ENCODE results near the gene ZNF81. TPM values are rescaled to one million over a fixed set of nuclear protein-coding genes. Genes with fewer than 3 reads are reported as not detected.
"Not testable (repeated sequence)": the region's sequence is repeated elsewhere in the genome, so short reads cannot be mapped to it uniquely, and the experiment has no call there.

The ZNF81 gene
- total RNA-seq, 1 experiment from 2014 or later, result 5.6 TPM

DNA sequence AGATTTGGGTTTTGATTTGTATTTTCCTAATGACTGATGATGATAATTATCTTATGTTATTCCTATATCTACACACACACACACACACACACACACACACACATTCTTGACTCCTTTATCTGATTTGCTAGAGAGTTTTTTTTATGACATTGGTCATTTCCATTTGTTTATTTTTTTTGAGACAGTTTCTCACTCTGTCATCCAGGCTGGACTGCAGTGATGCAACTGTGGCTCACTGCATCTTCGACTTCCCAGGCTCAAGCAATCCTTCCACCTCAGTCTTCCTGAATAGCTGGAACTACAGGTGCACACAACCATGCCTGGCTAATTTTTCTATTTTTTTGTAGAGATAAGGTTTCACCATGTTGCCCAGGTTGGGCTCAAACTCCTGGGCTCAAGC lies 6.7 kb downstream of the ZNF81 start:
- DNase-seq (ENCODE audit: low read depth), result no peak

DNA sequence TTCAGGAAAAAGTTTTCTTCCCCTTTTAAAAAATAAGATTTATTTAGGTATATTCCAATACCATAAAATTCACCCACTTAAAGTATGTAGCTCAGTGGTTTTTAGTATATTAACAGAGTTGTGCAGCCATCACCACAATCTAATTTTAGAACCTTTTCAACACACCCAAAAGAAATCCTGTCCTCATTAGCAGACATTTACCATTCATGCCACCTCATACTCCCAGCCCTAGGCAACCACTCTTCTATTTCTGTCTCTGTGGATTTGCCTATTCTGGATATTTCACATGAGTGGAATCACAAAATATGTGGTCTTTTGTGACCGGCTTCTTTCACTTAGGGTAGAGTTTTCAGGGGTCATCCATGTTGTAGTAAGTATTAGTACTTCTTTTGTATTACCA lies 7.4 kb downstream of the ZNF81 start:
- DNase-seq (ENCODE audit: low read depth), result no peak

DNA sequence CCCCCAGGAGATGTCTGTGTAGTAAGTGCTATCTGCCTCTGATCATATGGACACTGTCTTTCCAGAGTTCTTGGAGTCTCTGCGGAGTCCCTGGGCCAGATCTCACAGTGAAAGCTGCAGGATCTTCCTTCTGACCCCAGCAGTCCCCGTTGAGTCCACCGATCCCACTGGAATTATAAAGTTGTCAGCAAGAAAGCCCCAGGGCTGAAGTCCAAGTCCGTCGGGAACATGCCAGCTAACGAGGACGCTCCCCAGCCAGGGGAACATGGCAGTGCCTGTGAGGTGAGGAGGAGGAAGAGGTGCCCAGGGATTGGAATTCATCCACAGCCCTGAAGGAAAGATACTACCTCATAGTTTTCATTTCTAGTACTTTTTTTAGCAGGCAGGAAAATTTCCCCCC lies 9.3 kb downstream of the ZNF81 start:
- DNase-seq (ENCODE audit: low read depth), result no peak

DNA sequence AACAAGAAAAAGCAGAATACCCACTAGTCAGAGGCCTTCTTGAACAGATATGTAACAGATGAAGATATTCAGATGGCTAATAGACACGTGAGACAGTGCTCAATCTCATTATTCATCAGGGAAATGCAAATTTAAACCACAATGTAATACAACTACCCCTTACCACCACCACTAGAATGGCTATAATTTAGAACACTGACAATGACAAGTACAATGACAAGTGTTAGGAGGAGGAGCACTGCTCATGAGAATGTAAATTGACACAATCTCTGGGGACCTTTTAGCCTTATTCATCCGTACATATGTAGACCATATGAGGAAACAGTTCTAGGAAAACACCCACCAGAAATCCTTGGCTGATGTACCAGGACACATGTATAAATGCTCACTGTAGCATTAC lies 13.1 kb downstream of the ZNF81 start:
- DNase-seq (ENCODE audit: low read depth), result no peak

DNA sequence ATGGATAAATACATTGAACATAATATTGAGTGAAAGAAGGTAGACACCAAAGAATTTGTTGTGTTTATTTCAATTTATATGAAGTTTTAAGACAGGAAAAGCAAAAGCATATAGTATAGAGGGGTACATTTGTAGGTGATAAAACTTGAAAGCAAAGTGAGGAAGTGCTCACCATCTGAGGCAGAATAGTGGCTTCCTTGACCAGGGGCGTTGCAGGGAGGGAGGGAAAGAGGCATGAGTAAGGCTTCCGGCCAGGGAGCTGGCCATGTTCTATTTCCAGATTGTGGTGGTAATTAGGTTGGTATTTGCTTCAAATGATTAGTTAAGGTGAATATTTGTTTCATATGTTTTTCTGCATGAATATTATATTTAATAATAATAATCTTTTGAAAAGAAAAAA lies 13.7 kb downstream of the ZNF81 start:
- DNase-seq (ENCODE audit: low read depth), result not testable (repeated sequence)

DNA sequence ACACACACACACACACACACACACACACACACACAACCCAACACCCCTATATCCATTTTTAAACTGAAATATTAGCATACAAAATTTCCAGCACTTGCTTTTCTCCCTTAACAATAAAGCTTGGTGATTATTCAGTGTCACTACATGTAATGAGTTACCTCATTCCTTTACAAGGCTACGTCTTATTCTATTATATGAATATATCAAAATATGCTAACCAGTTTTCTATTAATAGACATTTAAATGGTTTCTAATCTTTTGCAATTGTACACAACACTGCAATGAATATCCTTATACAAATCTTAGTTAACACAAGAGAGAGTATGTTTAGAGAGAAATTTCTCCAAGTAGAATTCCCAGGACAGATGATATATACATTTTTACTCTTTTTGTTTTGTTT lies 14.2 kb downstream of the ZNF81 start:
- no peak for DNase-seq (ENCODE audit: low read depth)

DNA sequence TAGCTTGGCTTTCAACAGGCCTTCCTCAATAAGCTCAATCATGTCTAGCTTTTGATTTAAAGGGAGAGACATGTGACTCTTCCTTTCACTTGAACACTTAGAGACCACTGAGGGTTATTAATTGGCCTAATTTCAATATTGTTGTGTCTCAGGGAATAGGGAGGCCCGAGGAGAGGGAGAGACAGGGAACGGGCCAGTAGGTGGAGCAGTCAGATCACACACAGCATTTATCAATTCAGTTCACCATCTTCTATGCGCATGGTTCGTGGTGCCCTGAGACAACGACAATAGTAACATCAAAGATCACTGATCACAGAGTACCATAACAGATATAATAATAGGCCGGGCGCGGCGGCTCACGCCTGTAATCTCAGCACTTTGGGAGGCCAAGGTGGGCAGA lies 17.8 kb downstream of the ZNF81 start:
- DNase-seq (ENCODE audit: low read depth), result no peak

DNA sequence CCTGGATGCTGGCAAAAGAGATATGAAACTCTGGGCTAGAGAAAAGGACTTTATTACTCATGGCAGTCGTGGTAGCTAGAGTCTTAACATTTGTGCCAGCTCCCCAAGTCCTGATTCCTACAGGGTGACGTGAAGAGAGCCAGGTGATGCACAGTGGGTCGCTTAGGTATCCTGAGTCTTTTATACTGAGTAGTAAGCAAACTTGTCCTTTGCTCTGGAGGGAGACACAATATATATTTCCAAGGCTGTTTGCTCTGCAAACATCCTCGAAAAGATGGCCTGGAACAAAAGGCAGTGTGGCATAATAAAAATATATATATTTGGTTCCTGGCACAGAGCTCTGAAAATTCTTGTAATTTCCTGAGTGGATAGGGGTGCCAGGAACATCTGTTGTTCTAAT lies 23.0 kb downstream of the ZNF81 start:
- DNase-seq (ENCODE audit: low read depth), result no peak

DNA sequence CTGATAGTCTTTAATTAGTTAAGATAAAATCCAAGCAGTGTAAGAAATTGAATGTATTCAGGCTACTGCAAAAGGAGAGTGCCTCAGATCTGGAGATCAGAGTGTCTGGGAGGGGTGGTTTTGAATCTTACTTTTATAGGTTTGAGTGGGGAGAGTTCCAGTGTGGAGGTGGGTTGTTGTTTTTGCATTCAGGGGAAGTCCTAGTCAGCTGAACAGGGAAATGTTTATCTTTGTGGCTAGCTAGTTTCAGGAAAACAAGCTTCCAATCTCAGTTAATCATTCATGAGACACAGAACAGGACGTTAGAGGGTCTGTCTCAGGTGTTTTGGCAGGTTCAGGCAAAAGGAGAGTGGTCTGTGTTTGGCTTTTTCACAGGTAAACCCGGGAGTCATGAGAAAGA lies 26.0 kb downstream of the ZNF81 start:
- DNase-seq (ENCODE audit: low read depth), result no peak

DNA sequence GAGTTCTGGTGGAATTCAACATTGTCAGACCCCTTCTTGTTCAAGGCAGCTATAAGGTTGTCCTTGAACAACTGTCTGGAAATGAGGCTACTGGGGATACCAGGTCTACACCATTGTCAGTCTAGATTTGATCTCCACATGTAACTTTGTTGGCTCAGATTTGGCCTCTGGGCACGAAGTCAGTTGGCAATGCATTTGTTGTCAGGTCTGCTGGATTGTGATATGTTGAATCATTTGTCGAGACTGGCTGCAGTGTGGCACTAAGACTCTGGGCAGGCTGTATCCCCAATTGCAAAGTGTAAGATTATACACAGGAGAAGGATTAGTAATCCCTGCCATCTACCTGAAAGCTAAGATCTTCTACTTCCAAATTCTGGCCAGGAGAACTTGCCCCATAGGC lies 26.5 kb downstream of the ZNF81 start:
- no peak for DNase-seq (ENCODE audit: low read depth)

DNA sequence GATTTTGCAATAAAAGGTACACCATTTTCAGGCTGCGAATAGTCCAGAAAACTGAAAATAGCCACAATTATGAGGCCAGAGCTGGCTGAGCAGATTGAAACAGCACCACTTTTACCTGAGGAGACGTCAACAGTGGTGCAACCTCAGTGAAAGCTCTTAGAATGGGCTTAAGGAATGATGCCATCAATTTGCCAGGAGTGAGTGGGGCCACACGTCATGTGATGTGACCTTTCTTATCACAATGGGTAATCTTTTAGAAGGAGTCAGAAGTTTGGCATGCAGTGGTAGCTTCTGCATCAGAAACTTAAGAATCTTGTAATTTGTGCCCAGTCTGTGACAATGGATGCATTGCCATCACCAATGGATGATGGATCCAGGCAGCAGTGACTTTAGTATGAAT lies 27.6 kb downstream of the ZNF81 start:
- no peak for DNase-seq (ENCODE audit: low read depth)

DNA sequence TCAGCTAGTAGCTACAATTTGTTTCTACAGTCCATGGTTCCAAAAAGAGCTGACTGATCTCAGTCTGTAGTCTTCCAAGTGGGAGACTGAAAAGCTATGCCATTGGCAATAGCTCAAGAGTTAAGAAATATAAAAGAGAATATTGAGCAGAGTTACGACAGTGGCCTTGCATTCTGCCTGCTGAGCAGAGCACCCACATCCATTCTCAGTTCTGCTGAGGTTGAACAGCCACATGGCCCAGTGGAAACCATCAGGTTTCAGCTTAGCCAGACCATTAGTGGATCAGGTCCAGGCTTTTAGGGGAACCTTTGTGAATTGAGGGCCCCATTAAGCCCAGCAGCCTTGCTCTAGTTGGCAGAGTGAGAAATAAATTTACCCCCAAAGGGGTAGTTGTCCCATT lies 28.1 kb downstream of the ZNF81 start:
- no peak for DNase-seq (ENCODE audit: low read depth)

DNA sequence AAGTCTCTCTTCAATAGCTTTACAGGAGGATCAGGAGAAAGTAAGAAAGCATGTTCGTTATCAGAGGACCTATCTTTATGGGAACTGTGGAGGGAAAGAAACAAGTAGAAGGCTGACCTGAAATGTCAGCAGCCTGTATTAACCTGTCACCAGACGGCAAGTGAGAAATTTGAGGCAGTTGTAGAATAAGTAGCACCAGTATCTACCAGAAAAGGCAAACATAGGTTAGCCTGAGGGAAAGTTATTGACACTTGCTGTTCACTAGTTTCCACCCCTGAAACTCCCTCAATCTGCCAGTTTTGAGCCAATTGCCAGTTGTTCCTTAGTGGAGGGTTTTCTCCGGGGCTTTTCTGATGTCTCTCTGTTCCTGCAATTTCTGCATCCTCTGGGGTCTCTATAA lies 36.4 kb downstream of the ZNF81 start:
- DNase-seq (ENCODE audit: low read depth), result no peak

DNA sequence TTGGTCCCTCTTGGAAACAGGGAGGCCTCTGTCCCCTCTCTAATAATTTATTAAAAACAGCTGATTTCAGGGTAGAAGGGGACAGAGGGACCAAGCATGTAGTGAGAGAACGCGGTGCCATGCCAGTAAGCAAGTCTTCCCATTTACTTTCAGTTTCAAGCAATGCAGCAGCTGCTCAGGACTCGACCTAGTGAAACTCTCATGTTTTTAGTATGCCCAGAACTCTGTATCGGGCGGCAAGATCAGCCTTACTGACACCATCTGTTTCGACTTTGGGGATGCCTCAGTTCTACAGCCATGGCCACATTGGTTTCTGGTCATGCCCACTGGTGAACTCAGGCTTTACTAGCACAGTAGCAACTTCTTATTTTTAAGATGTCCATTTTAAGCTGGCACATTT lies 40.6 kb downstream of the ZNF81 start:
- no peak for DNase-seq (ENCODE audit: low read depth)

DNA sequence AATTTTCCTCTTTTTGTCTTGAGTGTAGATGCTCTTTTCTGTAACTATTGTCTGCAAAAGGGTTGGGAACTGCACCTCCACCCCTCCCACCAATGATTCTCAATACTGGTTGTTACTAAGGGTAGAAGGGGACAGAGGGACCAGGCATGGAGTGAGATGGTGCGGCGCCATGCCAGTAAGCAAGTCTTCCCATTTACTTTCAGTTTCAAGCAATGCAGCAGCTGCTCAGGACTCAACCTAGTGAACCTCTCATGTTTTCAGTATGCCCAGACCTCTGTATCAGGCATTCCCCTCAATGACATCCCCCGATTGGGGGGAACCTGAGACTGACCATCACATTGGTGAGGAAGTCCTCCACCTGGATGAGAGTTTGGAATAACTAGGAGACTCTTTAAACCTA lies 41.5 kb downstream of the ZNF81 start:
- DNase-seq (ENCODE audit: low read depth), result no peak

DNA sequence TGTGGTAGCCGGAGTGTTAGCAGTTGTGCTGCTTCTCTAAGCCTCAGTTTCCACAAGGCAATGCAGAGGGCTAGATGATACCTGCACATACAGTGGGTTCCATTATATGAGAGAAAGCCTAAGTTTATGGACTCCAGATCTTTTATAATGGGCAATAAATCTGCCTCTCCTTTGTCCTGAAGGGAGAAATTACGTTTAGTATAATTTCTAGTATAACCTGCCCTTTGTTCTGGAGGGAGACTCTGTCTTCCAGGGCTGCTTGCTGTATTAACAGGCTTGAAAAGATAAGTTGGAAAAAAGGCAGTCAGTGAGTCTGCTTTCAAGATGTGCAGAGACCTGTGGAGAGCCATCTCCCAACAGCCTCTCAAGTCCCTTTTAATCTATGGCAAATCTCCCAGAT lies 42.8 kb downstream of the ZNF81 start:
- no peak for DNase-seq (ENCODE audit: low read depth)

DNA sequence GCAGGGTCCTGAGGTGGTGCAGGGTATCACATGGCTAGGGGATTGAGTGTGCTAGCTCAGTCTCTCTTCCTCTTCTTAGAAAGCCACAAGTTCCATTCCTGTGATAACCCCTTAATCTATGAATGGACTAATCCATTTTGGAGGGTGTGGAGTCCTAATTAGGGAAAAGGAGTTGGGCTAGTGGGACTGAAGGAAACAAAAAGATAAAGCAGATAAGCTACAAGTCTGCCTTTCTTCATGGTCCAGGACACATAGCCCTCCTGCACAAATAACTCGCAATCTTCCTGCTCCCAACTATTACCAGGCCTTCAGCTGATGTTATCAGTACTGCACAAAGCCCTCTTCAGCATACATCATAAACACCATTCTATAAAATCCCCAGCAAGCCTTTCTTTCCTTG lies 44.2 kb downstream of the ZNF81 start:
- no peak for DNase-seq (ENCODE audit: low read depth)

DNA sequence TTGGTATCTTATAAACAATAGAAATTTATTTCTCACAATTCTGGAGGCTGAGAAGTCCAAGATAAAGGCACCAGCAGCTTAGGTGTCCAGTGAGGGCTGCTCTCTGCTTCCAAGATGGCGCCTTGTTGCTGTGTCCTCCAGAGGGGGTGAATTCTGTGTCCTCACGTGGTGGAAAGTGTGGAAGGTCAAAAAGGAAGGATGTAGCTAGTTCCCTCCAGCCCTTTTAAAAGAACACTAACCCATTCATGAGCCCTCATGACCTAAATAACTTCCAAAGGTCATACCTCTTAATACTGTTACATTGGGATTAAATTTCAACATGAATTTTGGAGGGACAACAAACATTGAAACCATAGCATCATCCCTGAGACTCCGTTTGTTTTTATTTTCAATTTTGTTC lies 48.8 kb downstream of the ZNF81 start:
- no peak for DNase-seq (ENCODE audit: low read depth)

DNA sequence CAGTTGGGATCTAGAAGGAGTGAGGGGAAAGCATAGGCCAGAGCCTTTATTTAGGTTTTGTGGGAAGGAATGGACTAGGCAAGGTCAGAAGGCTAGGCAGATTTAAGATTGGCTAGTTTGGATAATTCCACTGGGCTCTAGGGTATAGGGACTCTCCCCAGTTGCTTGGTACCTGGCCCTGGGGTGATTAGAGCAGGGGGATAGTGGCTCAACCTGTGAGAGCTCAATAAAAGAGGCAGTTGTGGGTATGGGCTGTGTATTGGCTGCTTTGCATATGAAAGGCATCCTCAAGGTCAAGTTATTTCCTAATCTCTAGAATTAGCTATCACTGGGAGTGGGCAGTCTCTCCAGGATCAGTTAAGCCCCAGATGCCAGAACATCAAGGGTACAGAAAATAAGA lies 61.3 kb downstream of the ZNF81 start:
- no peak for DNase-seq (ENCODE audit: low read depth)

DNA sequence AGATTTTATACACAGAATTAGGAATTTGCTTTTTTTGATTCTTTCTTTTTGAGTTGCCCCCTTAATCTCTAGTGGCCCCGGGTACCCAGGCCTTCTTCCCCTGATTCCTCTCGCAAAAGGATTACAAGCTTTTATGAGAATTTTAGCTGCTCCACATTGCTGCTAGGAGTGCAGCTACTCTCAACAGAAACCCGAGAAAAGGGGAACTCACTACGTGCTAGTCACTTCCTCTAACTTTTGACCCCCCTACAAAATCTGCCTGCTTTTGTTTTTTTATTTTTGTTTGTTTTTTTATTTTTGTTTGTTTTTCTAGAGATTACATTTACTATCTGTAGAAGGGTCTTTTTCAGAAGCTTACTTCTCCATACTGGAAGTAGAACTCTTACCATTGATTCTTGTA lies 64.1 kb downstream of the ZNF81 start:
- DNase-seq (ENCODE audit: low read depth), result no peak

DNA sequence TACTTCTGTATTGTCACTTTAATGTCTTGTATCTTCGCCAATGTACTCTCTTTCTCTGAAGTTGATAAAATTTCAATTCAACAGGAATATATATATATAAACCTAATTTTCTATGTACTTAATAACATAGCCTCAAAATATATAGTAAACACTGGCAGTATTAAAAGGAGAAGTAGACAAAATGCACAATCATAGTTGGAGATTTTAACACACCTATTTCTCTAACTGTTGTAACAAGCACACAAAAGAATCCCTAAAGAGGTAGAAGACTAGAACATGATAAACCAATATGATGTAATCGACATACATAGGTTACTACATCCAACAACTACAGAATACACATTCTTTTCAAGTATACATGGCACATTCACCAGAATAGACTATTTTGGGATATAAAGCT lies 65.5 kb downstream of the ZNF81 start:
- no peak for DNase-seq (ENCODE audit: low read depth)

DNA sequence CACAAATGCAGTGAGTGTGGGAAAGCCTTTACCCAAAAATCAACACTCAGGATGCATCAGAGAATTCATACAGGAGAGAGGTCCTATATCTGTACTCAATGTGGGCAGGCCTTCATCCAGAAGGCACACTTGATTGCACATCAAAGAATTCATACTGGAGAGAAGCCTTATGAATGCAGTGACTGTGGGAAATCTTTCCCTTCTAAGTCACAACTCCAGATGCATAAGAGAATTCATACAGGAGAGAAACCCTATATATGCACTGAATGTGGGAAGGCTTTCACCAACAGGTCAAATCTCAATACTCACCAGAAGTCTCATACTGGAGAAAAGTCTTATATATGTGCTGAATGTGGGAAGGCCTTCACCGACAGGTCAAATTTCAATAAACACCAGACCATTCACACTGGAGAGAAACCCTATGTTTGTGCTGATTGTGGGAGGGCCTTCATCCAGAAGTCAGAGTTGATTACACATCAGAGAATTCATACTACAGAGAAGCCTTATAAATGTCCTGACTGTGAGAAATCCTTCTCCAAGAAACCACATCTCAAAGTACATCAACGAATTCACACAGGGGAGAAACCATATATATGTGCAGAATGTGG lies 79.3 kb downstream of the ZNF81 start:
- no peak for DNase-seq (ENCODE audit: low read depth)

DNA sequence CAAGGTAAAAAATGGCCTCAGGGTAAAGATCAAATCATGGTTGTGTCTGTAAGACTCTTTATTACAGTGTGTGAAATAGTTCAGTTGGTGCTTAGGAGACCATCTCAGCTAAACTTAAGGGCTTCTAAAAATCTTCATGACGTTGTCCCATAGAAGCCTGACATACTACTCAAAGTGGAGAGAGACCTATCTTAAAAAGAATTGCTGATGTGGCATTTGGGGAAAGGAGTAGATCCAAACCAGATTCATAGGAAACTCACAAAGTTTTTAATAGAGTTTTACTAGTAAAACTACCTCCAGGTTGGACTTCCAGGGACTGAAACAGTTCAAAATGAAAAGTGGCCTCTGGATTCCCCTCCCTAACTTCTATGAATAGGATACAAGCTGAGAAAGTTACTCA lies 81.6 kb downstream of the ZNF81 start:
- no peak for DNase-seq (ENCODE audit: low read depth)

DNA sequence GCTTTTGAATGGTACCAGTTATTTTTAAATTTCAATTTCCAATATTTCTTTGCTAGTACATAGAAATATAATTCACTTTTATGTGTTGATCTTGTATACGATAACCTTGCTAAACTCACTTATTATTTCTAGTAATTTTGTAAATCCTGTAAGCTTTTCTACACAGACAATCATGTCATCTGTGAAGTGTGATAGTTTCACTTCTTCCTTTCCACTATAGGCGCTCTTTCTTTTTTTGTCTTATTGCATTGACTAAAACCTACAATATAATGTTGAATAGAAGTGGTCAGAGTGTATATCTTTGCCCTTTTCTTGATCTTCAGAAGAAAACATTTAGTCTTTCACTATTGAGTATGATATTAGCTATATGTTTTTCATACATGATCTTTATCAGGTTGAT lies 90.5 kb downstream of the ZNF81 start:
- no peak for DNase-seq (ENCODE audit: low read depth)
